Right lobe of liver (tissue), 4 donors: ENCODE measurements around the gene CERK.

Source experiments
- CTCF ChIP-seq, 4 donors: fragments of 200-600 bp in 3 of 4; fragments of 450-650 bp in 1 of 4; IDR thresholded peaks; one replicate each; pipeline versions ENCODE4 v1.5.1 to v1.8.0; 2016 to 2022; ENCODE audit warnings: antibody characterized with exemption in 4 of 4, mild to moderate bottlenecking in 2 of 4
- POLR2A ChIP-seq: fragments of 450-650 bp; IDR thresholded peaks from one replicate; pipeline ENCODE4 v1.6.1; 2017; ENCODE audit warnings: antibody characterized with exemption, mild to moderate bottlenecking
- donor health status: DM: no; HTN: no; CAD: no.
- donor health status: DM: no; HTN: no; CAD: no.
- donor health status: DM: no; HTN: yes; CAD: no.

- TF ChIP-seq CTCF (IDR thresholded peaks at IDR 0.05) (no peak), POLR2A (no peak)
These were observed 34.1 kb downstream of the CERK start for GRCh38 chr22:46703996-46704370.
